GM12878 (cell line): Measurements from ENCODE around the gene PIWIL4.

ENCODE experiments used
- BCL11A ChIP-seq: IDR thresholded peaks from 2 replicates; pipeline ENCODE4 v1.6.1; 2011; ENCODE audit warnings: low read depth, low read length
- CTCF ChIP-seq, 3 experiments: IDR thresholded peaks in 2 of 3; conservative IDR thresholded peaks in 1 of 3; 2 replicates each; pipeline ENCODE4 v1.5.1; 2011; ENCODE audit warnings: low read depth in 3 of 3, low read length in 3 of 3, mild to moderate bottlenecking in 3 of 3, control low read depth in 2 of 3, moderate library complexity in 2 of 3, inconsistent platforms in 1 of 3, mixed read lengths in 1 of 3; ENCODE audit not compliant: control insufficient read depth in 2 of 3, insufficient read depth in 1 of 3; ENCODE audit errors: extremely low read depth in 1 of 3
- E2F4 ChIP-seq: IDR thresholded peaks from 2 replicates; pipeline ENCODE4 v1.6.1; 2012; ENCODE audit warnings: low read depth, low read length, improper control_type of control experiment
- IKZF1 ChIP-seq: fragments of 450-650 bp; conservative IDR thresholded peaks from 2 replicates; pipeline ENCODE4 v1.6.1; 2017; ENCODE audit warnings: antibody characterized with exemption, mild to moderate bottlenecking
- JUND ChIP-seq: IDR thresholded peaks from 2 replicates; pipeline ENCODE4 v1.6.1; 2012; ENCODE audit warnings: low read depth, mild to moderate bottlenecking, low read length, improper control_type of control experiment, moderate library complexity
- NBN ChIP-seq: fragments of 450-650 bp; IDR thresholded peaks from 2 replicates; pipeline ENCODE4 v1.6.1; 2016
- NR2F1 ChIP-seq: fragments of 450-650 bp; conservative IDR thresholded peaks from 2 replicates; pipeline ENCODE4 v1.6.1; 2017; ENCODE audit warnings: mild to moderate bottlenecking
- POLR2A ChIP-seq: IDR thresholded peaks from 2 replicates; pipeline ENCODE4 v1.6.1; 2011; ENCODE audit warnings: low read depth, mild to moderate bottlenecking, low read length
- REST ChIP-seq: IDR thresholded peaks from 2 replicates; pipeline ENCODE4 v1.6.1; 2012; ENCODE audit warnings: mild to moderate bottlenecking, low read depth, low read length

GRCh38 chr11:94539420-94539819, 27.7 kb upstream of the PIWIL4 start:
- TF ChIP-seq CTCF (IDR thresholded peaks at IDR 0.05 in 2 of 3, conservative IDR thresholded peaks at IDR 0.05 in 1 of 3; ENCODE audit: control insufficient read depth in 2 of 3, extremely low read depth in 1 of 3, insufficient read depth in 1 of 3, low read depth in 3 of 3, low read length in 3 of 3) (no peak), E2F4 (no peak), IKZF1 (no peak), BCL11A (no peak), NR2F1 (no peak), REST (no peak), POLR2A (no peak), JUND (no peak), NBN (no peak)
